ENCODE data around the gene ZBTB7C. TPM values are rescaled to one million over a fixed set of nuclear protein-coding genes. Genes with fewer than 3 reads are reported as not detected.

The ZBTB7C gene
- total and polyA plus RNA-seq, 10 of the 15 experiments (the other 5 are each of a cell fraction or from before 2014, with no cell fraction given): under 0.01 to 0.08 (median 0.01) TPM; not detected in 7

- no peak for TF ChIP-seq SIN3A (IDR thresholded peaks at IDR 0.05; ENCODE audit: low read depth, low read length)
- TF ChIP-seq CEBPZ (IDR thresholded peaks at IDR 0.05; ENCODE audit: low read depth, low read length): no peak
- no peak for TF ChIP-seq ZNF217 (IDR thresholded peaks at IDR 0.05)
- TF ChIP-seq POLR2AphosphoS2 (IDR thresholded peaks at IDR 0.05; ENCODE audit: low read depth, low read length): no peak
- no peak for TF ChIP-seq GABPA (IDR thresholded peaks at IDR 0.05; ENCODE audit: low read depth)
- no peak for TF ChIP-seq RUNX3 (IDR thresholded peaks at IDR 0.05; ENCODE audit: low read length)
- TF ChIP-seq SPI1 (IDR thresholded peaks at IDR 0.05; ENCODE audit: borderline replicate concordance, insufficient read depth, low read depth, low read length): no peak
- no peak for TF ChIP-seq RAD21 (IDR thresholded peaks at IDR 0.05; ENCODE audit: insufficient read depth, low read depth, low read length)
- TF ChIP-seq, protein P1, sequence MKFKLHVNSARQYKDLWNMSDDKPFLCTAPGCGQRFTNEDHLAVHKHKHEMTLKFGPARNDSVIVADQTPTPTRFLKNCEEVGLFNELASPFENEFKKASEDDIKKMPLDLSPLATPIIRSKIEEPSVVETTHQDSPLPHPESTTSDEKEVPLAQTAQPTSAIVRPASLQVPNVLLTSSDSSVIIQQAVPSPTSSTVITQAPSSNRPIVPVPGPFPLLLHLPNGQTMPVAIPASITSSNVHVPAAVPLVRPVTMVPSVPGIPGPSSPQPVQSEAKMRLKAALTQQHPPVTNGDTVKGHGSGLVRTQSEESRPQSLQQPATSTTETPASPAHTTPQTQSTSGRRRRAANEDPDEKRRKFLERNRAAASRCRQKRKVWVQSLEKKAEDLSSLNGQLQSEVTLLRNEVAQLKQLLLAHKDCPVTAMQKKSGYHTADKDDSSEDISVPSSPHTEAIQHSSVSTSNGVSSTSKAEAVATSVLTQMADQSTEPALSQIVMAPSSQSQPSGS (IDR thresholded peaks at IDR 0.05; ENCODE audit: low read length): no peak
- no peak for TF ChIP-seq HDAC2 (IDR thresholded peaks at IDR 0.05)
- no peak for TF ChIP-seq TCF7 (IDR thresholded peaks at IDR 0.05; ENCODE audit: borderline replicate concordance)
- no peak for TF ChIP-seq MEF2A (IDR thresholded peaks at IDR 0.05; ENCODE audit: insufficient read depth, low read depth, low read length)
- TF ChIP-seq RELB (IDR thresholded peaks at IDR 0.05; ENCODE audit: low read depth): no peak
- no peak for TF ChIP-seq IRF4 (IDR thresholded peaks at IDR 0.05; ENCODE audit: low read depth, low read length)
- no peak overlapping the region for H3K9ac ChIP-seq (ENCODE audit: control insufficient read depth, insufficient read depth, low read length)
- WGBS (ENCODE audit: insufficient coverage, insufficient replicate concordance, low lambda C conversion rate, missing lambda C conversion rate): 7% methylated on average over 3 of the region's 3 CpGs
- ChIA-PET SMC1A (ENCODE audit: uncharacterized antibody, unreplicated experiment) (no interaction called here), RAD21 (ENCODE audit: unreplicated experiment) (no interaction called here), CTCF (no interaction called here), POLR2A (no interaction called here)
- no peak overlapping the region for H2AFZ ChIP-seq (ENCODE audit: control insufficient read depth, low read depth, low read length)
- no peaks in the 10 kb centered on the region for H3K36me3 ChIP-seq (ENCODE audit: control insufficient read depth in 2 of 2, insufficient read depth in 2 of 2, low read length in 1 of 2)
- H3K9me3 ChIP-seq (replicated peaks; ENCODE audit: control insufficient read depth, insufficient read depth, low read length): no peaks in the 10 kb centered on the region
- H3K4me1 ChIP-seq (ENCODE audit: control insufficient read depth, insufficient read depth, low read length): no peaks in the 10 kb centered on the region
- FAIRE-seq (no peak), DNase-seq (ENCODE audit: low read depth, low spot score) (no peak), ATAC-seq (no peak)
- no peak overlapping the region for H3K4me2 ChIP-seq (ENCODE audit: control insufficient read depth, insufficient read depth)
- no peak overlapping the region for H3K4me3 ChIP-seq
- no peaks in the 10 kb centered on the region for H4K20me1 ChIP-seq (ENCODE audit: control insufficient read depth, insufficient read depth)
- intact Hi-C loops (cut with micrococcal nuclease; ENCODE audit: unreplicated experiment): no loop called here
- no peak overlapping the region for H3K27ac ChIP-seq (ENCODE audit: control insufficient read depth, insufficient read depth)
- no TSS peak for BruUV-seq (replicated peaks)
- H3K27me3 ChIP-seq (replicated peaks in 1 of 2; ENCODE audit: control insufficient read depth in 2 of 2, insufficient read depth in 2 of 2, low read length in 1 of 2): peaks cover 12 to 16% of the 10 kb centered on the region in 2 experiments
- no peaks in the 10 kb centered on the region for H3K79me2 ChIP-seq (ENCODE audit: control insufficient read depth, insufficient read depth, low read length)
- in situ Hi-C loops (cut with MboI): no loop called here
Measured at GRCh38 chr18:48163738-48164115, 245.5 kb downstream of the ZBTB7C start.

All from GM12878 (cell line).